HG03521 (cell line): ENCODE measurements around the gene ALLC.
"Not testable (repeated sequence)": the region's sequence is repeated elsewhere in the genome, so short reads cannot be mapped to it uniquely, and the experiment has no call there.

Experiments used
- ATAC-seq: cut with Tn5 transposase; IDR thresholded peaks from one replicate; pipeline ENCODE4 v1.9.1; 2021; ENCODE audit warnings: mild to moderate bottlenecking, moderate library complexity; ENCODE audit not compliant: unreplicated experiment

The ALLC gene

GRCh38 chr2:3654011-3654410, 4.0 kb upstream of the ALLC start:
- no peak for ATAC-seq

- no peak for ATAC-seq
These were observed 3.3 kb upstream of the ALLC start for GRCh38 chr2:3654531-3655225.

- ATAC-seq: no peak
These were observed 1.9 kb upstream of the ALLC start for GRCh38 chr2:3655871-3656761.

GRCh38 chr2:3656762-3657721, 958 bp upstream of the ALLC start:
- no peak for ATAC-seq

GRCh38 chr2:3659447-3660432, 1.7 kb downstream of the ALLC start:
- no peak for ATAC-seq

GRCh38 chr2:3660640-3661039, 2.6 kb downstream of the ALLC start:
- ATAC-seq: not testable (repeated sequence)

- ATAC-seq: no peak
These were observed 3.2 kb downstream of the ALLC start for GRCh38 chr2:3661149-3661660.

- no peak for ATAC-seq
These were observed 4.2 kb downstream of the ALLC start for GRCh38 chr2:3662239-3662638.

- ATAC-seq: no peak
These were observed 6.1 kb downstream of the ALLC start for GRCh38 chr2:3664118-3664517.

GRCh38 chr2:3664925-3665324, 6.9 kb downstream of the ALLC start:
- ATAC-seq: no peak

GRCh38 chr2:3665886-3666612, 8.0 kb downstream of the ALLC start:
- no peak for ATAC-seq

GRCh38 chr2:3666613-3666975, 8.6 kb downstream of the ALLC start:
- ATAC-seq: no peak

- no peak for ATAC-seq
These were observed 9.2 kb downstream of the ALLC start for GRCh38 chr2:3667151-3667631.

GRCh38 chr2:3669656-3670055, 11.7 kb downstream of the ALLC start:
- no peak for ATAC-seq

- ATAC-seq: no peak
These were observed 12.4 kb downstream of the ALLC start for GRCh38 chr2:3670376-3670775.

GRCh38 chr2:3670941-3671340, 12.9 kb downstream of the ALLC start:
- ATAC-seq: no peak

- no peak for ATAC-seq
These were observed 15.1 kb downstream of the ALLC start for GRCh38 chr2:3672861-3673678.
